Measurements from ENCODE around the gene PDCD4.

Gene PDCD4

DNA sequence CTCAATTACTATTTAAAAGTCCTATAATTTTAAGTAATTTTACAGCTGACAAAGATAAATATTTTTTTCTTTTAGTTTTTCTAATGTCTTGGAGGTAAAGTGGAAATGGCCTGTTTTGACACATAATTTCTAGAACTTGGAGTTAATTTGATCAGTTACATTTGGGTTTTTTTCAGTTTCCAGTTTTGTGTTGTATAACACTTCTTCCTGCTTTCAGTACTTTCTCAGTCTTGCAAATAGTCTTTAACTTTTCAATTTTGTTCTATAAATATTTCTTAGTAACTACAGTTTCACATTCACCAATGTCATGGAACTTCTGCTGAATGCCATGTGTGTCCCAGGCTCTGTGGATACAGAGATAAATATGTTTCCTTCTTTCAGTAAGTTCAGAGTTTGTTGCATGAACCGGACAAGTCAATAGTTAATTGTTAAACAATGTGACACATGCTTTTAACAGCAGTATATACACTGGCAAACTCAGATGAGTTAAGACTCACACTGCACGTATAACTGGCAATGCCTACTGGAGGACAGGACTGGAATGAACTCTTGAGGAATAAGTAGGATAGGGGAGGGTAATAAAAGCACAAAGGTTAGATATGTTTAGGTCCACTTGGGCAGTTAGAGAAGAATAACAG is 52.2 kb downstream of the PDCD4 start:
- 89% methylated on average over 1 of the region's 2 CpGs for WGBS (ENCODE audit: insufficient coverage)
- ChIA-PET CTCF (interaction anchor here (1.2 kb wide), 1 partner anchor 14 kb away, joined by 3 read pairs; no protein-coding TSS in a partner anchor), POLR2A (no interaction called here)
- Histone ChIP-seq H3K4me3 (ENCODE audit: control insufficient read depth in 1 of 7, extremely low read depth in 1 of 7, insufficient read depth in 4 of 7, low read depth in 2 of 7, low read length in 6 of 7) (no peak overlapping the region), H3K36me3 (ENCODE audit: control insufficient read depth in 4 of 4, insufficient read depth in 4 of 4, low read length in 3 of 4) (peaks cover 0 to 3% (median 0%) of the 10 kb centered on the region in 4 experiments), H3K4me1 (ENCODE audit: control extremely low read depth in 1 of 4, control insufficient read depth in 4 of 4, insufficient read depth in 4 of 4, low read length in 3 of 4) (peaks cover 0 to 23% (median 17%) of the 10 kb centered on the region in 4 experiments), H3K9me3 (ENCODE audit: control extremely low read depth in 1 of 5, control insufficient read depth in 4 of 5, insufficient read depth in 2 of 5, low read depth in 1 of 5, low read length in 4 of 5) (no peaks in the 10 kb centered on the region), H3K27me3 (replicated peaks in 2 of 5; ENCODE audit: control insufficient read depth in 4 of 5, insufficient read depth in 5 of 5, low read length in 4 of 5) (no peaks in the 10 kb centered on the region), H3K27ac (ENCODE audit: insufficient read depth in 1 of 2, low read depth in 1 of 2, low read length in 2 of 2, poor library complexity in 1 of 2, severe bottlenecking in 2 of 2) (no peak overlapping the region)
- peak in 1 of 3 donors; percentile 14 for DNase-seq

GRCh38 chr10:110927461-110927860 is 55.7 kb downstream of the PDCD4 start:
- Histone ChIP-seq H3K36me3 (ENCODE audit: control insufficient read depth in 4 of 4, insufficient read depth in 4 of 4, low read length in 3 of 4) (peaks cover 0 to 3% (median 1%) of the 10 kb centered on the region in 4 experiments), H3K27ac (ENCODE audit: insufficient read depth in 1 of 2, low read depth in 1 of 2, low read length in 2 of 2, poor library complexity in 1 of 2, severe bottlenecking in 2 of 2) (no peak overlapping the region), H3K9me3 (ENCODE audit: control extremely low read depth in 1 of 5, control insufficient read depth in 4 of 5, insufficient read depth in 2 of 5, low read depth in 1 of 5, low read length in 4 of 5) (no peaks in the 10 kb centered on the region), H3K27me3 (replicated peaks in 2 of 5; ENCODE audit: control insufficient read depth in 4 of 5, insufficient read depth in 5 of 5, low read length in 4 of 5) (no peaks in the 10 kb centered on the region), H3K4me1 (ENCODE audit: control extremely low read depth in 1 of 4, control insufficient read depth in 4 of 4, insufficient read depth in 4 of 4, low read length in 3 of 4) (peaks cover 0 to 15% (median 8%) of the 10 kb centered on the region in 4 experiments), H3K4me3 (ENCODE audit: control insufficient read depth in 1 of 7, extremely low read depth in 1 of 7, insufficient read depth in 4 of 7, low read depth in 2 of 7, low read length in 6 of 7) (no peak overlapping the region)
- POLR2A ChIA-PET: interaction anchor here (0.6 kb wide), 1 partner anchor 52 kb away, joined by 3 read pairs; no protein-coding TSS in a partner anchor
- no peak for DNase-seq
- CTCF ChIA-PET: interaction anchor here (2.7 to 2.9 kb wide), 2 partner anchors 10 to 18 kb away, joined by 9 to 13 read pairs; no protein-coding TSS in a partner anchor
- WGBS (ENCODE audit: insufficient coverage): 83% methylated on average over 1 of the region's 2 CpGs

DNA sequence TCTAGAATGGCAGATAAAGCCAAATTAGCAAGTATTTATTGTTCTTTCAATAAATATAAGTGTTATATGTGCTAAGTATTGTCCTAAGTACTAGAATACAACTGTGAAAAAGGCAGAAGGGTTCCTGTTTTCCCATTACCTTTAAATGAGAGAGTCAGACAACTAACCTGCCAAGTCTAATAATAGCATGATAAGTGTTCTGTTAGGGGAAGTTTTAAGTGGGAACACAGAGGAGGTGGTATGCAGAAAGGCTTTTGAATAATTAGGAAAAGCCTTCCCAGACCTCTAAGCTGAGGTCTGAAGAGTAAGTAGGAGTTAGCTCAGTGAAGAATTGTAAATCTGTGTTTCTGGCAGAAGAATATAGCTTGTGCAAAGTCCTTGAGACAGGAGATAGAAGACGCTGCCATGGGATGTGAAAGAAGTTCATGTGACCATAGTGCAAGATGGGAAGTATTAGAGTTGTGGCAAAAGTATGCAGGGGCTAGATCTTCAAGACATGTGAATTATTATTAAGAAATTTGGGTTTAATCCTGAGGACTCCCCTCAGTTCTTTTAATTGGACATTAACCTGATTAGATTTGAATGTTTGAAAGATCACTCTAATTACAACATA is 60.1 kb downstream of the PDCD4 start:
- Histone ChIP-seq H3K9me3 (ENCODE audit: control extremely low read depth in 1 of 5, control insufficient read depth in 4 of 5, insufficient read depth in 2 of 5, low read depth in 1 of 5, low read length in 4 of 5) (no peaks in the 10 kb centered on the region), H3K4me3 (ENCODE audit: control insufficient read depth in 1 of 7, extremely low read depth in 1 of 7, insufficient read depth in 4 of 7, low read depth in 2 of 7, low read length in 6 of 7) (no peak overlapping the region), H3K36me3 (ENCODE audit: control insufficient read depth in 4 of 4, insufficient read depth in 4 of 4, low read length in 3 of 4) (peaks cover 3 to 5% (median 3%) of the 10 kb centered on the region in 4 experiments), H3K27ac (ENCODE audit: insufficient read depth in 1 of 2, low read depth in 1 of 2, low read length in 2 of 2, poor library complexity in 1 of 2, severe bottlenecking in 2 of 2) (no peak overlapping the region), H3K27me3 (replicated peaks in 2 of 5; ENCODE audit: control insufficient read depth in 4 of 5, insufficient read depth in 5 of 5, low read length in 4 of 5) (no peaks in the 10 kb centered on the region), H3K4me1 (ENCODE audit: control extremely low read depth in 1 of 4, control insufficient read depth in 4 of 4, insufficient read depth in 4 of 4, low read length in 3 of 4) (peaks cover 0 to 8% (median 2%) of the 10 kb centered on the region in 4 experiments)
- ChIA-PET POLR2A (no interaction called here), CTCF (interaction anchor here (0.9 to 1.2 kb wide), 2 partner anchors 13 to 14 kb away, joined by 3 to 4 read pairs; partner anchors contain the start of gene BBIP1)
- DNase-seq: no peak
- WGBS (ENCODE audit: insufficient coverage): 80% methylated on average over 1 of the region's 1 CpG

DNA sequence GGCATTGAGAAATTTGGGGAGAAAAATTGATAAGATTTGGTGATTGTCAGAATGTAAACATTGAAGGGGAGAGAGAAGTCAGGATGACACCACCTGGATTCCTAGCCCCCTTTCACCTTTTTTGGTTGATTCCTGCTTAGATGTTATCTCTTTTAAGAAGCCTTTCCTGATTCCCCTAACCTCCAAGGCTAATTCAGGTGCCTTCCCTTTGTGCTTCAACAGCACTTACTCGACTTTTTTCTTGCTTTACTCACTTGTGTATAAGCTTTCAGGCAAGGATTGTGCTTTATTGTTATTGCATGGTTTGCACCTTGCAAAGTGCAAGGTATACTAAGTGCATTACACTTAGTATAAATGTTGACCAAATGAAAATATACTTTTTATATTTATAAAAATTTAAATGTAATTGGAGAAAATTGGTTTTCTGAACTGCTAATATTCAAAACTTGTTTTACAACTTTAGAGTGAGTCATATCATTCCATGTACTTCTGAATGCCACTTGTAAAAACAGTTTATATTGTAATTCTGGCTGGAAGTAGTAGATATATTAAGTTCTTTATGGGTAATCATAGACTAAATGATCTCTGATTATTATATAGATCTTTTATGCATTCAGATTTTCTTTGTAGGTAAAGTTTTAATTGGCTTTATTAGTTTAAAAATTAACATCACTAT is 60.9 kb downstream of the PDCD4 start:
- WGBS (ENCODE audit: insufficient coverage): no CpG with 5 or more reads among the region's 1 CpG
- H3K36me3 ChIP-seq (ENCODE audit: control insufficient read depth in 4 of 4, insufficient read depth in 4 of 4, low read length in 3 of 4): peaks cover 3 to 9% (median 5%) of the 10 kb centered on the region in 4 experiments
- H3K27me3 ChIP-seq (replicated peaks in 2 of 5; ENCODE audit: control insufficient read depth in 4 of 5, insufficient read depth in 5 of 5, low read length in 4 of 5): no peaks in the 10 kb centered on the region
- no peak overlapping the region for H3K4me3 ChIP-seq (ENCODE audit: control insufficient read depth in 1 of 7, extremely low read depth in 1 of 7, insufficient read depth in 4 of 7, low read depth in 2 of 7, low read length in 6 of 7)
- H3K27ac ChIP-seq (ENCODE audit: insufficient read depth in 1 of 2, low read depth in 1 of 2, low read length in 2 of 2, poor library complexity in 1 of 2, severe bottlenecking in 2 of 2): no peak overlapping the region
- ChIA-PET CTCF (interaction anchor here (0.6 to 1.2 kb wide), 2 partner anchors 13 to 163 kb away, joined by 3 read pairs; no protein-coding TSS in a partner anchor), POLR2A (no interaction called here)
- no peak for DNase-seq
- H3K4me1 ChIP-seq (ENCODE audit: control extremely low read depth in 1 of 4, control insufficient read depth in 4 of 4, insufficient read depth in 4 of 4, low read length in 3 of 4): peaks cover 0 to 8% (median 2%) of the 10 kb centered on the region in 4 experiments
- no peaks in the 10 kb centered on the region for H3K9me3 ChIP-seq (ENCODE audit: control extremely low read depth in 1 of 5, control insufficient read depth in 4 of 5, insufficient read depth in 2 of 5, low read depth in 1 of 5, low read length in 4 of 5)

DNA sequence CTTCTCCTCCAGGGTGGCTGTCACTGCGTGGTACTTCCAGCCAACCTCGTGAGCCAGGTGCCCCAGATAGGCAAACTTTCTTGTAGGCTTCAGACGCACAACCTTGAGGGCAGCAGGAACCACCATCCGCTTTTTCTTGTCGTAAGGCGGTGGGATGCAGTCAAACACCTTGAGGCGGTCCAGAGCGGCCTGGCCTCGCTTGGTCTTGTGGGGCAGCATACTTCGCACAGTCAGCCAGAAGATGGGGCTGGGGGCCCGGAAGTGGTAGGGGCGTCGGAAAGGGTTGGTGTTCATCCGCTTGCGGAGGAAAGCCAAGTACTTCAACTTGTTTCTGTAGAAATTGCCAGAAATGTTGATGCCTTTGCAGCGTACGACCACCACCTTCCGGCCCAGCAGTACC is 65.0 kb downstream of the PDCD4 start:
- no peaks in the 10 kb centered on the region for H3K27me3 ChIP-seq (replicated peaks in 2 of 5; ENCODE audit: control insufficient read depth in 4 of 5, insufficient read depth in 5 of 5, low read length in 4 of 5)
- ChIA-PET CTCF (interaction anchor here (1.6 kb wide), 1 partner anchor 9 kb away, joined by 4 read pairs; no protein-coding TSS in a partner anchor), POLR2A (no interaction called here)
- H3K36me3 ChIP-seq (ENCODE audit: control insufficient read depth in 4 of 4, insufficient read depth in 4 of 4, low read length in 3 of 4): peaks cover 0 to 17% (median 5%) of the 10 kb centered on the region in 4 experiments
- peaks cover 0 to 4% (median under 1%) of the 10 kb centered on the region in 4 experiments for H3K4me1 ChIP-seq (ENCODE audit: control extremely low read depth in 1 of 4, control insufficient read depth in 4 of 4, insufficient read depth in 4 of 4, low read length in 3 of 4)
- H3K4me3 ChIP-seq (ENCODE audit: control insufficient read depth in 1 of 7, extremely low read depth in 1 of 7, insufficient read depth in 4 of 7, low read depth in 2 of 7, low read length in 6 of 7): no peak overlapping the region
- WGBS (ENCODE audit: insufficient coverage): 98% methylated on average over 18 of the region's 18 CpGs
- no peak overlapping the region for H3K27ac ChIP-seq (ENCODE audit: insufficient read depth in 1 of 2, low read depth in 1 of 2, low read length in 2 of 2, poor library complexity in 1 of 2, severe bottlenecking in 2 of 2)
- DNase-seq: no peak
- H3K9me3 ChIP-seq (ENCODE audit: control extremely low read depth in 1 of 5, control insufficient read depth in 4 of 5, insufficient read depth in 2 of 5, low read depth in 1 of 5, low read length in 4 of 5): peaks cover 0 to 3% (median 0%) of the 10 kb centered on the region in 5 experiments

DNA sequence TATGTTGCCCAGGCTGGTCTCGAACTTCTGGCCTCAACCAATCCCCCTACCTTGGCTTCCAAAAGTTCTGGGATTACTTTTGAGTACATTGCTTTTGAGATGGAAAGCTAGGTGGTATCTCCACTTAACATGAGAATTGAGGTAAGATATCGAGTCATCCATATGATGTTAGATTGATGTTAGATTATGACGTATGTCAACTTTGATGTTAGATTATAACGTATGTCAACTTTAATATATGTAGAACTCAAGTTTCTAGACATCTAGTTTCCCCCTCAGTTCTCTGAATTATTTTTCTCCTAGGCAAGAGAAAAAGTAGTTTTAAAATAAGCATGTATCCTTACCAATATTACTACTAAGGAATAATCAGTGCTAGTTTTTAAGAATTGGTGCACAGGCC is 67.7 kb downstream of the PDCD4 start:
- POLR2A ChIA-PET: no interaction called here
- Histone ChIP-seq H3K4me1 (ENCODE audit: control extremely low read depth in 1 of 4, control insufficient read depth in 4 of 4, insufficient read depth in 4 of 4, low read length in 3 of 4) (no peaks in the 10 kb centered on the region), H3K36me3 (ENCODE audit: control insufficient read depth in 4 of 4, insufficient read depth in 4 of 4, low read length in 3 of 4) (peaks cover 3 to 42% (median 15%) of the 10 kb centered on the region in 4 experiments), H3K4me3 (ENCODE audit: control insufficient read depth in 1 of 7, extremely low read depth in 1 of 7, insufficient read depth in 4 of 7, low read depth in 2 of 7, low read length in 6 of 7) (no peak overlapping the region), H3K27me3 (replicated peaks in 2 of 5; ENCODE audit: control insufficient read depth in 4 of 5, insufficient read depth in 5 of 5, low read length in 4 of 5) (no peaks in the 10 kb centered on the region), H3K27ac (ENCODE audit: insufficient read depth in 1 of 2, low read depth in 1 of 2, low read length in 2 of 2, poor library complexity in 1 of 2, severe bottlenecking in 2 of 2) (no peak overlapping the region), H3K9me3 (ENCODE audit: control extremely low read depth in 1 of 5, control insufficient read depth in 4 of 5, insufficient read depth in 2 of 5, low read depth in 1 of 5, low read length in 4 of 5) (peaks cover 2 to 18% (median 6%) of the 10 kb centered on the region in 5 experiments)
- WGBS (ENCODE audit: insufficient coverage): no CpG with 5 or more reads among the region's 4 CpGs
- CTCF ChIA-PET: interaction anchor here (0.9 kb wide), 1 partner anchor 11 kb away, joined by 3 read pairs; no protein-coding TSS in a partner anchor
- no peak for DNase-seq
